ENCODE data around the gene TPP1.

The TPP1 gene

DNA sequence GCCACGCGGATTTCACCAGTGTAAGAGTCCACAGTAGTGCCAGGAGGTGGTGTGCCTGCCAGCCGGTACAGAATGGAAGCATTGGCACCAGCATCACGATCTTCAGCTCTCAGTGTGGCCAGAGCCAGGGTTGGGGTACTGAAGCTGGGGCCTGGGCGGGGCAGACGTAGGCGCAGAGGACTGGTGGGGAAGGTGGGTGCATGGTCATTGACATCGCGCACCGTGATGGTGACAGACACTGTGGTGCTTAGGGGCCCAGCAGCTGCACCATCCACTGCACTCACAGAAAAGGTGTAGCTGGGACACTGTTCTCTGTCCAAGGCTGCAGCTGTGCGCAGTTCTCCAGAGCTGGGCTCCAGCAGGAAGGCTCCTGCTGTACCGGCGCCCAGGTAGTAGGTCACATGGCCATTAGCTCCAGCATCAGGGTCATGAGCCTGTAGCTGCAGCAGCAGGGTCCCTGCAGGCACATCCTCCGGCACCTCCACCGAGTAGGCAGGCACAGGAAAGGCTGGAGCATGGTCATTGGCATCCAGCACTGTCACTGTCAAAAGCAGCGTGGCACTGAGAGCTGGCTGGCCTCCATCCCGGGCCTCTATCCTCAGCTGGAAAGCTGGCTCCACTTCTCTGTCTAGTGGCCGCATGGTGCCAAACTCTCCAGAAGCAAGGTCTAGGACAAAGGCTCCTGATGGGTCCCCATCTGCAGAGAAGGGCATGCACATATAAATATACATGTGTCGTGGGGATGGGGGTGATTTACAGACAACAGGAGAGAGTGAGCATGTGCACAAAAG lies 7.9 kb upstream of the TPP1 start:
- DNase-seq: no peak

DNA sequence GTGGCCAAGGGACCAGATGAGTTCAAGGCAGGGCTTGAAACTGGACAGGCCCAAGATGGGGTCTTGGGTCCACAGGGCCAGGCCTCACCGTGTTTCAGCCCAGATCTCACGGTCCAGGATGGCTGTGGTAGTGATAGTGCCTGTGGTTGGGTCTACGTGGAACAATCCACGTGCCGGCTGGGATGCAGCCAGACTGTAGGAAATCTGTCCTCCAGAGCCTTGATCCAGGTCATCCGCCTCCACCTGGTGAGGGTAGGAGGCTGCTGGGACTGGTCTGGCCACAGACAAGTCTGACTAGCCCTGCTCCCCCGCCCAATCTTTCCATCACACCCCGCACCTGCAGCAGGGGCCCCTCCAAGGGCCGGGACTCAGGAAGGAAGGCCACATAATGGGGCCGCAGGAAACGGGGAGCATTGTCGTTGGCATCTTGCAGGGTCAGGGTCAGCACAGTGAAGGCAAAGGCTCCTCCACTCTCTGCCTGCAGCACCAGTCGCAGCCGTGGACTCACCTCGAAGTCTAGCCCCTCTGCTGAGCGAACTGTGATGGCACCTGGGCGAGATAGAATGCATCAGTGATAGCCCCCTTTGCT lies 6.7 kb upstream of the TPP1 start:
- DNase-seq: no peak

DNA sequence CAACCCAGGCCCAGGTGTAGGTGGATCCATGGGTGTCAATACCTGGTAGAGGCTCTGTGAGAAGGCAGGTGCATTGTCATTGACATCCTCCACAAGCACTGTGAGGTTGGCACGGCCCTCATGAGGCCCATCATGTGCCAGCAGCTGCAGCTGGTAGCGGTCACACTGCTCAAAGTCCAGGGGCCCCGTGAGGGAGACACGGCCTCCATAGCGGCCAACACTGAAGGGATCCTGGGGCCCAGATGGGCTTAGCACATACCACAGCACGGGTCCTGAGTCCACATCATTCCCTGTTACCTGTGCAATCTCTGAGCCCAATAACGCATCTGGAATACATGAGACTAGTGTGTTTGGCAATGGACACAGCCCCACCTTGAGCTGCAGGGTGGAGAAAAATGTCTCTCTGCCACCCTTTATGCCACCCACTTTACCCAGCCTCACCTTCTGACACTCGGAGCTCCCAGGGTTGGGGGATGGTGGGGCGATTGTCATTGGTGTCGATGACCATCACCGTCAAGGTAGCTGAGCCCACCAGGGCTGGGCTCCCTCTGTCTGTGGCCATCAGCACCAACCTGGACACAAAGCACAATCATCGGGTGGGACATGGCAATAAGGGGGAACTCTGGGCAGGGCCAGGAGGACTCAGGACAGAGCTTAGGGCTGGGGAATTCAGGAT lies 6.1 kb upstream of the TPP1 start:
- DNase-seq: no peak

DNA sequence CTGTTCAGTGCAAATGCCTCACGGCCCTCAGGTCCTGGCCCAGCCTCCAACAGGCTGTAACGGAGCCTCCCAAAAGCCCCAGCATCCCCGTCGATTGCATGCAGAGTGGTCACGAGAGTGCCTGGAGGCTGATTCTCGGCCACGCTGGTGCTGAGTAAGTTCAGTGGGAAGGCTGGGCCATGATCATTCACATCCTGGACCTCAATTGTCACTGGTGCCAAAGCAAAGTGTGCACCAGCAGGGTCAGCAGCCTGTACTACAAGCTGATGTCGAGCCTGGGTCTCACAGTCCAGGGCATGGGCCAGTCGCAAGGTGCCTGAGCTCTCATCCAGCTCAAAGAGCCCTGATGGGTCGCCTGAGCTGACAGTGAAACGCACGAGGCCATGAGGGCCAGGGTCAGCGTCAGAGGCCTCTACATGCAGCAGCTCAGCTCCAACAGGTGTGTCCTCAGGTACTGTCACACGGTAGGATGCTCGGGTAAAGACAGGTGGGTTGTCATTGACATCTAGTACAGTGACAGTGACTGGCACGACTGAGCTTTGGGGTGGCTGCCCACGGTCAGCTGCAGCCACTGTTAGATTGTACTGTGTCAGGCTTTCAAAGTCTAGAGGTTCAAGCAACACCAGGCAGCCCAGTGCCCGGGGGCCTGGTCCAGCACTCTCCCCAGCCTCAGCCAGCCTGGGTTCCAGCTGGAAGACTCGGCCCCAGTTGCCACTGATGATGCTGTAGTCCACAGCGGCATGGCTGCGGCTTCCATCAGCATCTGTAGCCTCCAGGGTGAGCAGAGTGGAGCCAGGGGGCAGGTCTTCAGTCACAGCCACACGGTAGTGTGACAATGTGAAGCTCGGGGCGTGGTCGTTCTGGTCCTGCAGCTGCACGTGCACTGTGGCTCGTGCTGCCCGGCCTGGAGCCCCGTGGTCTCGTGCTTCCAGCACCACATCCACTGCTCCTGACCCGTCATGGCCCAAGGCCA lies 4.5 kb upstream of the TPP1 start:
- DNase-seq: no peak

DNA sequence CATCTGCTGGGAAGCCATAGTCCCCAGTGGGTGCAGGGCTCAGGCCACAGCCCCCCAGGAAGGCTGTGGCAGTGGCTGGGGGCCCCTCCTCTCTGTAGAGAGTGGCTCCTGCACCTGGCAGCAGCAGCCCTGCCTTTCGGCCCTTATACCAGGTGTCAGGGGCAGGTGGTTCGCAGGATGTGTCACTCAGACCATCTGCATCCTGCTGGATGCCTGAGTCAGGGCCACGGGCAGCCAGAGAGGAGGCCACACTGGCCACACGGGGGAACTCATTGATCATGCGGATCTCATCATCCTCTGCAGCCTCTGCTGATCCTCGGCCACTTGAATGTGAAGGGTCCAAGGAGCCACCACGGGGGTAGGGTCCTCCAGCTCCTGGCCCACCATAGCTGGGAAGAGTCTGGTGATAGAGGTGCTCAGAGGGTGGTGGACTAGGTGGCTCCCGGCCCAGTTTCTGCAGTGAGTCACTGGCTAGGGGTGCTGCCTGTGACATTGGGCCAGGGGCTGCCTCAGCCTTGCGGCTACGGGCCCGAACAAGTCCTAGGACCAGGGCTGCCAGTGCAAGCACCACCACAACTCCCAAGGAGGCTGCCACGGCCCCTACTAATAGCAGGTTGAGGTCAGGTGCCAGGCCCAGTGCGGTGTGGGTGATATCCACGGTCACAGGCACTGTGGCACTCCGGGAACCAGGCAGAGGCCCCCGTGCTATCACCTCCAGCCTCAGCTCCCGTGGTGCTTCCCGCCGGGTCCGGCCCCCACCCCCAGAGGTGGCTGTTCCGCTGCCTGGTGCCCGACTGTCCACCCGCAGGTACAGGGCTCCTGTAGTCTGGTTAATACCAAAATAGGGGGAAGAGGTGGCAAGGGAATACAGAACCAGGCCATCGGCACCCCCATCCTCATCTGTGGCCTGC lies 3.3 kb upstream of the TPP1 start:
- DNase-seq: peak in 1 of 3 experiments; percentile 8

DNA sequence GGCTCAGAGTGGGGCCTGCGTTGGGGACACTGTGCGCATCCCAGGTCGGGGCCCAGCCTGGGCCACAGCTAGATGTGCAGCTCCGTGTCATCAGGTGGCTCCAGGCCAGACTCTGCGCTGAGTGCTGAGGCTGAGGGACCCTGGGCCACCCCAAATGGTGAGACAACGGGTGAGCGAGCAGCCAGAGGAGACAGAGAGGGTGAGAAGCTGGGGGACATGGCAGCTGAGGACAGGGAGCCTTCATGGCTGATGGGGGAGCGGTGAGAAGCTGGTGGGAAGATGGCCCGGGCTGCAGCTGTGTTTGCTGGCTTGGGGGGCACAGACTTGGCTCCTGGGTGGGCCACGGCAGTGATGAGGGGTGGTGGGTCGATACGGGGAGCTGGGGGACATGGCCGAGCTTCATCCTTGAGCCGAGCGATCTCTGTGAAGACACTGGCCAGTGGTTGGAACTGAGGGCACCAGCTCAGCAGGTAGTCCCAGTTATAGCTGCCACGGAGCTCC lies 2.5 kb upstream of the TPP1 start:
- DNase-seq: no peak

DNA sequence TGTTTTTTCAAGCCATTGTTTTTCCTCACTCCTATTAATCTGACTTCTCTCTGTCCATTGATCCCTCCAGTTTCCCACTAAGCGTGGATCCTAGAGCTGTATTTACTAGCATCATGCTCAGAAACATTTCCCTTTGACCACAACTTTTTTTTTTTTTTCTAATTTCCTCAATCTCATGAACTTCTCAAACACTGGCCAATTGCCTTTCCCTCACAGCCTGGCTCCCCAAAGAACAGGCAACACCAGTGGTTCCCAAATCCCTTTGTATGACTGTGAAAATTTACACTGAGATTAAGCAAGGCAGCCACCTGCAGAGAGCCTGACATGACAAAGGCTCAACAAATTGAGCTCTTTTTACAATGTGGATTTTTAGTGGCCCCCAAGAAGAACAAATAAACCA lies 1.4 kb upstream of the TPP1 start:
- DNase-seq: no peak

DNA sequence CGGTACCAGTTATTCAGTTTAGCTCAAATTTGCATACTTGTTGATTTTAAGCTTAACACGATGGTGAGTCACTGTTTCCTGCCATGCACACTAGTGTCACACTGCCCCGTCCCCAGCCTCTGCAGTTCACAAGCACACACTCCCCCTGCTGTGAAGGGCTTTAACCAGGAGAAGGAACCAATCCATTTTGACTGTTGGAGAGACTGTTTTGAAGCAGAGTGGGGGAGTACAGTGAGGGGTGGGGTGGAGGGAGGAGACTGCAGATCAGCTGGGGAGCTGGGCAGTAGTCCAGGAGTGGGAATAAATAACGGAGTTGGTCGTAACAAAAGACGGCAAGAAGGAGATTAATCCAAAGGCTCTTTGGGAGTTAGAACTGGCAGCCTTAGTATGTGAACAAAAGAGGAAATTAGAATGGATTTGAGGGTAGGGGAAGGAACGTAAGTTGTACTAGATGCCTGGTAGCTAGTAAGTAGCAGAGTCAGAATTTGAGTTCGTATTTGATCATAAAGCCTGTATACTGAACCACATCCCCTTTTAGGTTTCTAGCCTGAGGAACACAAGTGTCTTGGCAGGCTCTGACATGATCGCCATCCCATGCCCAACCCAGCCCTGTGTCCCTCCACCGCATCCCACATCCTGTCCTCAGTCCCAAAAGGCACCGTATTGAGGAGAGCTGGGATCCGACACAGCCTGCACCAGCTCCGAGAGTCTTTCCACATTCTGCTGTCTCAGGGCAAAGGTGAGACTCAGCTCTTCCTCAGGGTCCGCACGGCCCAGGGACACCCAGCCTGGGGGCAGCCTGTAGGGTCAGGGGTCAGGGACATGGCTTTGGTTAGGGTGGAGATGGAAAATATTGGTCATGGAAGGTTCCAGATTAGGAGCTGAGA lies 862 bp downstream of the TPP1 start:
- no peak for DNase-seq

DNA sequence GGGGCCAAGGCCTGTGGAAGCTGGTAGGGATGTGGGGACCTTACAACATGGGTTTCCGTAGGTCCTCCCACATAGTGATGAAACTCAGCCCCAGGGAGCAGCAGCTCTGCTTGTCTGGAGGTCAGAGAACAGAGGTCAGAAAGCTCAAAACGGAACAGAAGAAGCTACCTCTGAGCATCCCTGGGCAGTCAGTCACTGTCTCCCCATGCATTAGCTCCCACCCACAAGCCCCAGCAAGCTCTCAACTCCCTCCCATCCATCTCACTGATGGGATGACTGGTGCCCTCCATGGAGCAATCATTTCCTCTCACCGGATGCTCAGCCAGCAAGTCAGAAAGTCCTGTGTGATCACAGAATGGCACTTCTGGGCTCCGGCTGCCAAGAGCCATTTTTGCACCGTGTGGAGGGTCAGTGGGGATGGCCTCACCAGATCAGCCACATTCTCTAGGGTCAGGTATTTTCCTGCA lies 1.9 kb downstream of the TPP1 start:
- no peak for DNase-seq

DNA sequence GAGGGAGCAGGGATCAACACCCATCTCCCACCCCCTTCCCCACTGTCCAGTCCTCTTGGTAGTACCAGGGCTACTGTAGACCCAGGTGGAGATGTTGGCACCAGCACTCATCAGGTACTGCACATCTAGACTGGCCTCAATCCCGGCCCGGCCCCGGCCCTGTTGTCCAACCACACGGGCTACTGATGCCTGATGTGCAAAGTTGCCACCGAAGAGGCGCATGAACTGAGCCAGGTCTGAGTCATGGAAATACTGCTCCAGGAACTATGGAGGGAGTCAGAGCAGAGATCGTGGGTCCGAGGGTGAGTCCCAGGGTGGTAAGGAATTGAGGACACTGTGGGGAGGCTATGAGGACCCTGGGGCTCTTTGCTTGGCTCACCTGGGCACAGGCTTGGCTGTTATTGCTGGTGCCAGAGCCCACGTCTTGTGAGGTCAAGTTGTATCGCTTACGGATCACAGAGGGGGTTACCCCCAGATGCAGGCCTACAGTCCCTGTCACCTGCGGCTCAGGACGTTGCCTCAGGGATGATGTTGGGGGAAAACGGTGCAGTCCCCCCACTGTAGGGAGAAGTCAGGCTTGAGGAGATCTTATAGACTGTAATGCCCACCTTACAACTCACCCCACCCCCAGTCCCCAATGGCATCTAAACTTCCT lies 2.5 kb downstream of the TPP1 start:
- no peak for DNase-seq

DNA sequence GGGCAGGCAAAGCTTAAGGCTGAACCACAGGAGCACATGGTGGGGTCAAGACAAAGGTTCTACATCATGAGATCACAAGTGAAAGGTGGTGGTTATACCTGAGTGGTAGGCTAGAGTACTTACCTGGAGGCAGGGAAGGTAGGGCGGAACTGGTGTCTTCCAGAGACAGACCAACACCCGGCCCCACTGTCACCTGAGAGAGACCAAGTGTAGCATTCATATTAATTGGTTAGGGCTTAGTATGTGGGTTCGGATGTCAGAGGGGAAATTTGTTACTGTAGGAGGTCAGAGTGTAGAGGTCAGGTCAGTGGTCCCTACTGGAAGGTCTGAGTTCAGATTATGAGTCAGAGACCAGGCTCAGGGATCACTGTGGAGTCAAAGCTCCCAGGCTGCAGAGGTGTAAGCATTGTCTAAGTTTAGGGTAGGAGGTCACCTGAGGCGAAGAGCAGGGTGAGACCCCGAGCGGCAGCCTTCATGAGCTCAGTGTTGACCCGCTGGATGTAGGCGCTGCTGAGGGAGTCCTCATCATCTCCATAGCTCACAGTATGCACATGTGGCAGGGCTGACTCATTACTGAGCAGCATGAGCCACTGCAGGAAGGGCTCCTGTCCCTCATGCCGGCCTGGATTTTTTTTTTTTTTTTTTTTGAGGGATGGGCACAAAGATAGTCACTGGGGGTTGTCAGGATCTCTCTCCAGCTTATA lies 3.2 kb downstream of the TPP1 start:
- no peak for DNase-seq

DNA sequence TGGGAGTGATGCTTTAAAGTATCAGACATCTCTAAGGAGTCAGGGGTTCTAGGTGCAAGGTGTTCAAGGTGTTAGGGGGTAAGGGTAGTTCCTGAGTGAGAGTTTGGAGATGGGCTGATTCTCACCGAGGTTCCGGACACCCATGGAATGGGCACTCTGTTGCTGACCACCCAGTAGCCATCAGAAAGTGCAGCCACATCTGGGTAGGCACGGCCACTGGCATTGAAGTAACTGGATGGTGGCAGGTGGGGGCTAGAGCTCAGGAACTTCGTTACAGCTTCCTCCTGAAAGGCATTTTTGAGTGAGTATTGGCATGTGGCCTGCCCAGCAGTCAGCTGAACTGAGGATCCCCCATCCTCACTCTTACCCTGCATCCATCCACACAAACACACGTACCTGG lies 4.2 kb downstream of the TPP1 start:
- no peak for DNase-seq

DNA sequence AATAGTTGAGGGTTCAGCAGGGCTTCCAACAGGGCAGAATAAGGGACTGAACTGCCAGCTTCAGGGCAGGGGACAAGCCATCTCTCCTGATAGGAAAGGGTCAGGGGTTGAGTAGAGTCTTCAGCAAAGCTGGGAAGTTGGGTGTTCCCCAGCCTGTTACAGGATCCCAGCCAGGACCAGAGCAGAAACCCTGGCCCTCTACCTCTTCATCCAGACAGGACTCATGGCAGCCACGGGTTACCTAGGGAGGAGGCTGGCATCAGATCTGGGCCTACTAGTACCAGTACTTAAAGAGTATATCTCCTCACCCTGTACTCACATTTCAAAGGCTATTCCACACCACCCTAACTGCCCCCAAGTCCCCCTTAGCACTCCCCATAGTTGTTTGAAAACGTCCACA lies 4.8 kb downstream of the TPP1 start:
- DNase-seq: no peak

DNA sequence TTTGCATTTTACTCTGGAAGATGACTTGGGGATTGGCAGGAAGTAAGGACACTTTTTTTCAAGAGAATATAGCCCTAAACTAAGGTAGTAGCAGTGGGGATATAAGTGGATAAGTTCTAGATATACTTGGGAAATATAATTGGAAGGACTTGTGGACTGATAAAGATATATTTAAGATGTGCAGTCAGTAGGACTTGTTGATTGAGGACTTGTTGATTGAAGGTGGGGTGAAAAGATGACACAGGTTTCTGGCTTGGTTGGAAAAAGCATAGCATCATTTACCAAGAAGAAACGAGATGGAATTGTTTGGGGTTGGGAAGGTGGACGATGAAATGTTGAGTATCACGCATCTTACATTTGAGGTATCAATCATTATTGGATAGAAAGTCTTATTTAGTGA lies 5.7 kb downstream of the TPP1 start:
- no peak for DNase-seq

DNA sequence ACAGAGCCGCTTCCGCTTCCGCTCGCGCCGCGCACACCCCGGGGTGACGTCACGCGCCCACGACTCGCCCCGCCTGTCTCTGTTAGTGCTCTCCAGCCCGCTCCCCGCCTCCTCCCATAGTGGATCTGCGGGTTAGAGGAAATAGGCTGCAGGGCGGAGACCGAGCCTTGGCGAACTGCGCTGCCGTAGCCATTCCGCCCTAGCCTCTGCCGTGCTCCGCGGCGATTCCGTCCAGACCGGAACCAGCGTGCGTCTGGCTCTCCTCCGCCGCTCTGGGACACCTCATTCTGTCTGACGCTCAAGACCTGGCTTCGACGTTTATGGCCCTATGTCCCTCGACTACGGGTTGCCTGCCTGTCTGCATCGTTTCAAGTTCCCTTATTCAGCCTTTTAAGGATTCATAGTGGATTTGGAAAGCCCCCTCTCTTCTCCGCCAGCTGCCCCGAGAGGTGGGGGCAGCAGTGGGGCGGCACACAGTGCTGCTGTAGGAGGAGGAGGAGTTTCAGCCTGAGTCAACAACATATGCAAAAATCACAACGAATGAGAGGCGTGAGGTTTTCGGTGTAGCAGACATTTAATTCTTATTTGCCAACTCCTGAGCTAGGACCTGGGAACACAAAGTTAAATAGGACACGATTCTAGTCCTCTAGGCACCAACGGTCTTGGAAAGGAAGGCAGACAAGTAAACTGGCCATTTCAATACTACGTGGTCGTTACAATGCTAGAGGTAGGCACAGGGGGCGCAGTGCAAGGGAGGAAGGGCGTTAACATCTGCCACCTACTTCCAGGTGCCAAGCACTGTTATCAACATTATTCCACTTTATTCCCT lies 6.8 kb downstream of the TPP1 start, which contains the start of gene TAF10:
TAF10 (minus strand) TSS at position 4 of the 829 bp plus-strand sequence. CDS start 27 bp downstream, outside the sequence.
- peak; percentile 90 to 97 (median 95) for DNase-seq

DNA sequence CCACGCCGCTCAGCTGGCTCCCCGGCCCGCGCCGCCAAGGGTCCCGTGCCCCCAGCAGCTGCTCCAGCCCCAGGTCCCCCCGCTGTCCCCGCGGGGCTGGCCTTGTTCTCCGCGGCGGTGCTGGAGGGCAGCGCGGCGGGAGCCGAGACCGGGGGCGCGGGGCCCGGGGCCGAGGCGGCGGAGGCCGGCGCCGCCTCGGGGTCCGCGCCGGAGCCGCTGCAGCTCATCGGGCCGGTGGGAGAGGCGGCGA lies 7.3 kb downstream of the TPP1 start:
- no peak for DNase-seq

DNA sequence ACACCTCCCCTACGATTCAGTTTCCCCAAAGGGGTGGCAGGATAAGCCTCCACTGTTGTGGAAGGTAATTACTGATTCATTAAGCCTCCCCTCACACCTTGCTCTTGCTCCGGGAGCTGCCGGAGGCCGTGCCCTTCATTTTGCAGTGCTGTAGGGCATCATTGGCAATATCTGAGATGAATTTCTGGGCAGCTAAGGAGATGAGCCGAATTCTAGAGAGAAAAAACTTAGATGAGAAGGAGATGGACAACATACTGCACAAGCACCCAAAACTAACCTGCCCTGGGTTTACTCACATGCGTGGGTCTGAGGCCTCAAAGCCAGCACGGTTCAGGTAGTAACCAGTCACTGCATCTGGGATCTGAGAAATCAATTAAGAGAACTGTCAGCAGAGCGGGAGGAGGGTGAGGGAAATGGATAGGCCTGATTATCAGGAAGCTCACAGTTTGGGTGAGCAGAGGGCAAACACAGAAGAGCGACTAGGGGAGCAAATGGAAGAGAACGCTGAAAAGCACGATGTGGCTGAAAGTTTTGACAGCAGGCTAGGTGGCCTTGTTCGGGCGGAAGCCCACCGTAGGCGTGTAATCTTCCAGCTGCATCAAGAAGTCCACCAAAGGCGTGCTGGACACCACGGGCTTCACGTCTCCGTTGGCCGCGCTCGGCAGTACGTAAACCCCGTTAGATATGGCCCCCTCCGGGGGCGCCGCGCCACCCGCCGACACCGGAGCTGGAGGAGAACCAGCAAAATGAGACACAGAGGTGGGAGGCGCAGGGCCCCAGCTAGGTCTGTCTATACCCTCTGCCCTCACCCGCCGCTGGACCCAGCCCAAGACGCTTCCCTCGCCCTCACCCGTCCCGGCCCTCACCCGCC lies 7.9 kb downstream of the TPP1 start:
- DNase-seq: peak in 2 of 3 experiments; percentile 34 to 47

Data from NCI-H1417 (cell line).